Fibroblast of gingiva (primary cell): Measurements from ENCODE around the gene PRR33.

Experiments
- DNase-seq: peaks from one replicate; pipeline ENCODE4 v3.0.0-alpha.2; 2011; ENCODE audit warnings: low read depth

PRR33 gene

GRCh38 chr11:1927848-1928469 lies 36.3 kb upstream of the PRR33 start:
- DNase-seq: no peak

DNA sequence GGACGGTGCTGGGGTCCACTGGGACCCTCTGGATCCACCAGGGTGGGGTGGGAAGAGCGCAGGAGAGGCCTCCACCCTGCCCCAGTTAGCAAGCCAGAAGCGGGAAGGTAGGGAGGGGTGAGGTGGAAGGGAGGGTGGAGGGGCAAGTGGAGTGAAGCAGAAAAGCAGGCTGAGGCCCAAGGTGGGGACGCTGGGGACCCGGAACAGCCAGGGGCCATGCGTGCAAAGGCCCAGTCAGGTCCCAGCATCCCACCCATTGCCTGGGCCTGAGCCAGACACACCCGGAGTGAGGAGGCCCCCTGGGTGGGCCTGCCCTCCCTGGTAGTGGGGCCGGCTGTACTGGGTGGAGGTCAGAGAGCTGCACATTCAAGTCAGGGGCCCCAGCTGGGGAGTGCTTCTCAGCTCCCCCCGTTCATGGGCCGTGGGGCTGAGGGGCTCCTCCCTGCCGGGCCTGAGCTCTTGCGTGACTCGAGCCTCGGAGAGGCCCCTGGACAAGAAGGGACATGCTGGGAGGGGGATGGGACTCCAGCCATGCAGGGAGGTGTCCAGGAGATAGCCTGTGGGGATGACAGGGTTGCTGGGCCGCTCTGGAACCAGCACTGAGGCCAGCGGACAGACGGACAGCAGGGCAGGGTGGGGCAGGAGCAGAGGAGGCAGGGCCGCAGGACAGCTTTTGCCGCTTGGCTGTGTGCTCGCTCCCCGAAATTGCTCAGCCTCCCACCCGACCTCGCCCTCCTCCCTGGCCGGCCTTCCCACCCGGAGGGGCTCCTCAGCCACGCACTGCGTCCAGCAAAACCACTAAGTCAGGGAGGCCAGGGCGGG lies 35.5 kb upstream of the PRR33 start:
- DNase-seq: no peak

DNA sequence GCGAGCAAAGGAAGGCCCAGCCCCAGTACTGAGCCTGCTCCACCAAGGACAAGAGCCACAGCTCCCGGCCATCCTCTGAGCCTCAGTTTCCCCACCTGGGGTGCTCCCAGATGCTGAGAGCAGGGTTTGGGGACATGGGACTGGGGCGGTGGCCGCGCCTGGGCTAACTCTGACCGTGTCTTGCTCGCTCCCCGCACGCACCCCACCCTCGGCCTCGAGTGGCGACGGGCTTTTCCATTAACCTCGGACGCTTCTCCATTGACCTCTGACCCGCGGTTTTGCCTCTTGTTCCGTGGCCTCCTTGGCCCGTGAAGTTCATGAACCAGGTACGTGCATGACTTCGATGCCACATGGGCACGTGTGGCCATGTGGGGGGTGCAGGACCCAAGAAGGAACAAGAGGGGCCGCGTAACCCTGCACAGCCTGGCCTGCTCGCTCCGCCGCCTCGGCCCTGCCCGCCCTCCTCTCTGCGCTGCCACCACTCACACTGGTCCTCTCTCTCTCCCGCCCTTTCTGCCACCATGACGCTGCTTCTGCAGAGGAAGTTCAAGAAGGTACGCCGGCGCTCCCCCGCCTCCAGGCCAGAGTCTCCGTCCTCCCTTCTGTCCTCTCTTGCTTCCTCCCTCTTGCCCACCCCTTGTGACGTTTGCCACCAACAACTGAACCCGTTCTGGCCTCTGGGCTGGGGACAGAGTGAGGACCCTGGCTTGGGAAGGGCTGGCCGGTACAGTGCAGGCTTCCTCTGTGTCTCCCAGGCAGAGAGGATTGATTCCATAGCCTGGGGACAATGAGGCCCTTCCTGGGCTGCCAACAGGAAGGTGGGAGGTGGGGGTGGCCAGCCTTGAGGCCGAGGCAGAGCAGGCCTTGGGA lies 34.7 kb upstream of the PRR33 start:
- no peak for DNase-seq

DNA sequence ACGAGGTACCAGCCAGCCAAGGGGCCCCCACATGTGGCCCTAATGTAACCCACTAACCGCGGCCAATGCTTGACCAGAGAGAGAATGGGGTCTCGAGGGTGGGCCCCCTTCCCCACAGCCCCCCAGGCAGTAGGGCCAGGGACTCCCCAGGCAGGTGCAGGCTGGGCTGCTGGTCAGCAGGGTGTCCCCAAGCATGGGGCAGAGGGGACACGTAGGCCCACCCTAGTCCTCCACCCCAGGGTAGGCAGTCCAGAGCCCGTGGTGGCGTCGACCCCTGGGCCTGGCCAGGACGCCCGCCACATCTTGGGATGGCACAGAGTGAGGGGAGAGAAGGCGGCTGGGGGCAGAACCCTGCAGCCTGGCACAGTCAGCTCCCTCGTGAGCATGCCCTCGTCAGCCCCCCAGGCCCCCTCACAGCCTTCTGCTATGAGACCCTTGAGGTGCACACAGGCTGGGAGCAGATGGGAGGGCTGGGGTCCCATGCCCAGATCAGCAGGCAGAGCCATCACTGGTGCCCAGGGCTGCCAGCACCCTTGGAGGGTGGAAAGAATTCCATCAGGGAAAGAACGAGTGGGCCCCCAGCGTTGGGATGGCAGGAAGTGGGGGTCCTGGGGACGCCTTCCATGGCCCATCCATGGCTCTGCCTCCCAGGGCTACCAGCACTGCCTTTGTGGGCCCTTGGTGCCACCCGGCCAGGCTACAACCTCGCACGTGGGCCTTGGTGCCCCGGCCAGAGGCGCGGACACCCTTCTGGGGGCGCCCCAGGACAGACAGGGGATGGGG lies 33.9 kb upstream of the PRR33 start:
- DNase-seq: no peak

- DNase-seq: no peak
Observed at GRCh38 chr11:1924646-1925372, 33.1 kb upstream of the PRR33 start.

GRCh38 chr11:1924181-1924580 lies 32.5 kb upstream of the PRR33 start:
- DNase-seq: no peak

- no peak for DNase-seq
Observed at GRCh38 chr11:1923201-1923956, 31.7 kb upstream of the PRR33 start.

GRCh38 chr11:1922481-1923081 lies 30.9 kb upstream of the PRR33 start:
- no peak for DNase-seq

DNA sequence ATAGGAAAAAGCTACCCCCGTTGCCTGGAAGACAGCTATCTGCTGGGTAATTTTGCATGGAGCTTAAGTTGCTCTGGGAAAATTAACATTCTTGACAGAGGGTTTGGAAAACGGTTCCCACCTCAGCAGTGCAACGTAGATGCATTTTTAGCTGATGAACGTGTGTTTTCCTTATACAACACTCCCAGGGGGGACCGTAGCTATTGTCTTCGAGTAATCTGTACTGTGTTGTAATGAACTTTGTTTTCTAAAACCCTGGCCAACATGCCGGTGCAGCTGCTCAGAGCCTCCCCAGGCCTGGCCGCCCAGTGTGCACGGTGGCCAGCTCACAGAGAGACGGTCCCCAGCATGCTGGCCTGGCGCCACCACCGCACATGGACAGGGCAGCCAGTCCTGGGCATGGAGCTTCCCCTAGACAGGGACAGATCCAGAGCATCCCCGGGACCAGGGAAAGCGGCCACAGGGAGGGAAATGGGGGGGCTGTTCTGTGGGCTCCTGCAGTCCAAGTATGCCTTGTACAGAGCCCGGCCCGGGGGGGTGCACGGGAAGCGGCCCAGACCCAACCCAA lies 30.0 kb upstream of the PRR33 start:
- DNase-seq: peak; percentile 31

DNA sequence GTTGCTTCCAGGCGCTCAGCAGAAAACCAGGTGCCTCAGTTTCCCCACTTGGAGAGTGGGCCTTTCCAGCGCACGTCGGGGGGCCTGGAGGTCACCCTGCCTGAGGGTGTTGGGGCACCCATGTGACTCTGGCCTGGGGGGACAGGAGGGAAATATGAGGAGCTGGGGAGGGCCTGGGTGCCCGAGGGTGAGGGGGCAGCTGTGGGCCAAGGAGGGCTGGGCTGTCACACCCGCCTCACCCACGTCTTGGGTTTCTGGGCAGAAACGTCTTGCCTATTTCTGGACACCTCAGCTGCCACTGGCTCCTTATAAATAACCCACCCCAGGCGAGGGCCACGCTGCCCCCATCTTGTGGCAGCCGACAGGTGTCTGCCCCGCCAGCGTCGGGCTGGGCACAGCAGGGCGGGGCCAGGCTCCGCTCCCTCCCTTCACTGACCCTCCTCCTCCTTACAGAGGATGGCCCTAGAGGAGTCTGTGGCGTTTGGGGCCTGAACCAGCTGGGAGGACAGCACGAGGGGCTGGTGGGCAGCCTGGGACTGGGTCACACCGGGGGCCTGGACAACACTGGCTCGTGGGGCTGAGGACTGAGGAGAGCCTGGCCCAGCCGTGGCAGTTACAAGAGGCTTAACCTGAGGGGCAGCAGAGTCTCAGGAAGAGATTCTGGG lies 29.3 kb upstream of the PRR33 start:
- DNase-seq: no peak

DNA sequence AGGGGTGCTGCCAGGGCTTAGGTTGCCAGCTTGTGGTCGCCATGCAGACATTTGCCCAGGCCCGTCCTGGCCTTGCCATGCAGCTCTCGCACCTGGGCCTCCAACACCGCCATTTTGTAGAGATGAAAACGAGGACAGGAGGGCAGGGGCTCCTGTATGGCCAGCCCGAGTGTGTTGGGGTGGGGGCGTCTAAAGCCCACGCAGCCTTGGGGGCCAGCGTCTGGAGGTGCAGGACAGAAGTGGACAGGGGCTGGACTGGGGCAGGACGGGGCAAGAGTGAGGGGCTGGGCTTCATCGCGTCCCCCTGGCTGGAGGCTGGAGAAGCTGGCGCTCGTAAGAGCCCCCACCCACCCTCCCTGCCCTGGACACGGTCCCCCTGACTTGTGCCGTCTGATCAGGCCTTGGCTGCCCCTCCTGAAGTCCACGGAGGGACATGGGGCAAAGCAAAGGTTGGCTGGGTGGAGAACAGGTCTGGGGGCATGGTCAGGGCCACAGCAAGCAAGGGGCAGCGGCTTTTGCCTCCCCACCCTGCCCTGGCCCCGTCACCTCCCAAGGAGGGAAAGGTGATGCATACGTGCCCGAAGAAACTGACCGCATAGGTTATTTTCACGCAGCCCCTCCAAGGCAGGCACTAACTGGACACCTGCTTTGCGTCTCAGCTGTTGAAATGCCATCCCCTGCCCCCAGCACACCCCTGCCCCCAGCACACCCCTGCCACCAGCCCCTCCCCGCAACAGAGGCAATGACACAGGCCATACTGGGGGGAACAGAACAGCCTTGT lies 28.6 kb upstream of the PRR33 start:
- DNase-seq: no peak

DNA sequence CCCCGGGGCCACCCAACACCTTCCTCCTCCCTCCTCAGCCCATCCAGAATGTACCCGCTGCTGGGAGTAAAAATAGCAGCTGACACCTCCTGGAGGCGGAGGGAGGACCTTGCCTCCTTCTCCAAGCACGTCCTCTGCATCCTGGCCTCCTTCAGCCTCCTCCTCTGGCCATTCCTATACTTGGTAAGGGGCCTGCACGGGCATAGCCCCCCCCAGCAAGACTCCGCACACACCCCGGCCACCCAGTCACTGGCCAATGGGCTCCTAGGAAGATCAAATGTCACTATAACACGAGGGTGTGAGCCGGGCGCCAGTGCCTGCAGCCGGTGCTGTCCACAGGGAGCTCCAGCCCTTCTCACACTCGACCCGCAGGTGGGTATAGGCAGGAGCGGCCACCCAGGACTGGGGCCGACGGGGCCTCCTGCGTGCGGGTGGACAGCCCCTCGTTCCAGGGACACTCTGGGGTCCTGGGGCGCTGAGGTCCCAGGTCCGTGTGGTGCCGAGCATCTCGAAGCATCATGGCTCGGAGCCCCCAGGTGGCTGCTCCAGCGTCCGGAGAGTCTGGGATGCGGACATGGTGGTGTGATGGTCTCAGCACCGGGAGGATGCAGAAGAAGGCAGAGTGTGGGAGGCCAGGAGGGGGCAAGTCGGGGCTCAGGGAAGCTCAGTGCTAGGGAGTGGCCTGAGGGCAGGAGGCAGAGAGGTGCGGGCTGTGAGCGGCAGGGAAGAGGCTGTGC lies 27.9 kb upstream of the PRR33 start, which contains the start of gene TNNT3:
Gene TNNT3 (plus strand): TSS at position 313 of the 737 bp plus-strand sequence. CDS start 3,172 bp downstream, outside the sequence.
- DNase-seq: no peak

GRCh38 chr11:1918436-1919315 lies 27.0 kb upstream of the PRR33 start:
- no peak for DNase-seq

DNA sequence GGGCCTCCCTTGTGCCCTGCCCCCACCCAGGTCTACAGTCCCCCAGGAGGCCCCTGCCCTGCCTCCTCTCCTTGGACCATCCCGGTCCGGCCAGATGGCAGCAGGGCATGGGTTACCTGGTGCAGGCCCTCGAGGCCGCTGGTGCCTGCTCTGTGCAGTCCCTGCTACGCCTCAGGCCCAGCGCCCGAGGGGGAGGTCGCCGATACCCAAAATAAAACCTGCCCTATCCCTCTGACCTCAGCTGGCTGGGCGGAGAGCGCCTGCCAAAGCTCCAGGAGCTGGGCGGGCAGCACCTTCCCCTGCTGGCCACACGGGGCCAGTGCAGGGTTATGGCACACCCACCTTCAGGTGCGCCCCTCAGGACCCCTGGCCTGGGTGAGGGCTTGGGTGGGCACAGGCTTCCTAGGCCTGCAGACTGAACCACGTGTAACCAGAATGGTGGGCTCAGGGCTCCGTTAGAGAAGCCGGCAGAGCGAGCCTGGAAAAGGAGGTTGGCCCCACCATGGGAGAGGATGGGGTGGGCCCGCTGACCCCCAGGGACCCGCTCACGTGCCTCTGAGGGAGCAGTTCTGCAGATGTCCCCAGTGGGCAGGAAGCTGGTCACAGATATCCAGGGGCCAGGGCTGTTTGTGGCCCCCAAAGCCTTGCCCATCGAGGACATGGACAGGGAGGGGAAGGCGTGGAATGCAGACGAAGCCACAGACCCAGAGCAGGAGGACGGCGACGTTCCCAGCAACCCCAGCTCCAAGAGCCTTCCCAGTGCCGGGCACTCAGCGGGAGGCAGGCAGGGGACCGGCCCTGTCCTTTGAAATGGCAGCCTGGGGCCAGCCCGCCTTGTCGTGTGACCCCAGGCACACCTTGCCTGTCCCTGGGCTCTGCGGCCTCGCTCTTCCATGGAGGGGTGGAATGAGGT lies 26.1 kb upstream of the PRR33 start:
- no peak for DNase-seq

GRCh38 chr11:1916986-1917522 lies 25.4 kb upstream of the PRR33 start:
- DNase-seq: no peak
